ENCODE data around the gene DYNC1I1.

The DYNC1I1 gene

GRCh38 chr7:96026010-96026409, 253.7 kb downstream of the DYNC1I1 start:
- ATAC-seq: no peak
- DNase-seq: no peak

- ATAC-seq (no peak), DNase-seq (no peak)
Observed at GRCh38 chr7:96026611-96027010, 254.3 kb downstream of the DYNC1I1 start.

GRCh38 chr7:96028729-96029128, 256.4 kb downstream of the DYNC1I1 start:
- DNase-seq: no peak
- no peak for ATAC-seq

GRCh38 chr7:96033009-96033598, 260.8 kb downstream of the DYNC1I1 start:
- ATAC-seq (no peak), DNase-seq (no peak)

- DNase-seq (no peak), ATAC-seq (no peak)
Observed at GRCh38 chr7:96034940-96035727, 262.8 kb downstream of the DYNC1I1 start.

- DNase-seq: no peak
- ATAC-seq: no peak
Observed at GRCh38 chr7:96040250-96040772, 268.0 kb downstream of the DYNC1I1 start.

GRCh38 chr7:96041171-96041570, 268.8 kb downstream of the DYNC1I1 start:
- no peak for ATAC-seq
- DNase-seq: no peak

GRCh38 chr7:96045181-96045580, 272.8 kb downstream of the DYNC1I1 start:
- no peak for ATAC-seq
- no peak for DNase-seq

GRCh38 chr7:96045919-96046318, 273.6 kb downstream of the DYNC1I1 start:
- ATAC-seq: no peak
- DNase-seq: no peak

- ATAC-seq (no peak), DNase-seq (no peak)
Observed at GRCh38 chr7:96052289-96052688, 279.9 kb downstream of the DYNC1I1 start.

GRCh38 chr7:96052860-96053470, 280.6 kb downstream of the DYNC1I1 start:
- DNase-seq (no peak), ATAC-seq (no peak)

- no peak for ATAC-seq
Observed at GRCh38 chr7:96055717-96056116, 283.4 kb downstream of the DYNC1I1 start.

GRCh38 chr7:96059075-96059474, 286.7 kb downstream of the DYNC1I1 start:
- ATAC-seq (no peak), DNase-seq (no peak)

More at GRCh38 chr7:96055717-96056116, 283.4 kb downstream of the DYNC1I1 start:
- no peak for DNase-seq

GRCh38 chr7:96061009-96061408, 288.7 kb downstream of the DYNC1I1 start:
- DNase-seq (no peak), ATAC-seq (no peak)

- no peak for ATAC-seq
- no peak for DNase-seq
Observed at GRCh38 chr7:96061844-96062243, 289.5 kb downstream of the DYNC1I1 start.

GRCh38 chr7:96067321-96067720, 295.0 kb downstream of the DYNC1I1 start:
- DNase-seq (no peak), ATAC-seq (no peak)

- ATAC-seq: no peak
- DNase-seq: no peak
Observed at GRCh38 chr7:96069401-96069800, 297.0 kb downstream of the DYNC1I1 start.

GRCh38 chr7:96074871-96075270, 302.5 kb downstream of the DYNC1I1 start:
- ATAC-seq: no peak

GRCh38 chr7:96075510-96076349, 303.4 kb downstream of the DYNC1I1 start:
- DNase-seq (peak; percentile 51), ATAC-seq (peak; percentile 92)

More at GRCh38 chr7:96074871-96075270, 302.5 kb downstream of the DYNC1I1 start:
- DNase-seq: no peak

- DNase-seq (no peak), ATAC-seq (no peak)
Observed at GRCh38 chr7:96076350-96076707, 304.0 kb downstream of the DYNC1I1 start.

GRCh38 chr7:96080027-96080426, 307.7 kb downstream of the DYNC1I1 start:
- DNase-seq (no peak), ATAC-seq (no peak)

- no peak for ATAC-seq
- DNase-seq: no peak
Observed at GRCh38 chr7:96084881-96085553, 312.7 kb downstream of the DYNC1I1 start.
